IMR-90 (cell line): Measurements from ENCODE around the gene MINDY1.

ENCODE experiments used
- CTCF ChIP-seq: conservative IDR thresholded peaks from 2 replicates; pipeline ENCODE4 v1.5.1; 2012; ENCODE audit warnings: mild to moderate bottlenecking, low read depth, low read length, improper control_type of control experiment
- ELK1 ChIP-seq: fragments of 150-350 bp; IDR thresholded peaks from 2 replicates; pipeline ENCODE4 v1.6.1; 2016; ENCODE audit warnings: low read depth, mild to moderate bottlenecking, low read length, moderate library complexity, borderline replicate concordance
- FOS ChIP-seq: fragments of 150-350 bp; IDR thresholded peaks from 2 replicates; pipeline ENCODE4 v1.6.1; 2016; ENCODE audit warnings: low read depth, low read length
- MAFK ChIP-seq: IDR thresholded peaks from 2 replicates; pipeline ENCODE4 v1.6.1; 2012; ENCODE audit warnings: low read depth, low read length, improper control_type of control experiment
- MAZ ChIP-seq: IDR thresholded peaks from 2 replicates; pipeline ENCODE4 v1.6.1; 2012; ENCODE audit warnings: low read depth, mild to moderate bottlenecking, low read length, improper control_type of control experiment, moderate library complexity, borderline replicate concordance
- POLR2A ChIP-seq: IDR thresholded peaks from 2 replicates; pipeline ENCODE4 v1.6.1; 2012; ENCODE audit warnings: mild to moderate bottlenecking, low read depth, low read length
- RAD21 ChIP-seq: IDR thresholded peaks from 2 replicates; pipeline ENCODE4 v1.6.1; 2012; ENCODE audit warnings: low read length, improper control_type of control experiment
- SMC3 ChIP-seq: fragments of 150-350 bp; IDR thresholded peaks from 2 replicates; pipeline ENCODE4 v1.6.1; 2016; ENCODE audit warnings: low read depth, mild to moderate bottlenecking, antibody characterized with exemption, low read length, moderate library complexity
- USF2 ChIP-seq: fragments of 150-350 bp; IDR thresholded peaks from 2 replicates; pipeline ENCODE4 v1.6.1; 2017; ENCODE audit warnings: mild to moderate bottlenecking, antibody characterized with exemption, low read length, low read depth

- TF ChIP-seq CTCF, result no peak
- TF ChIP-seq USF2, result no peak
- no peak for TF ChIP-seq MAZ
- no peak for TF ChIP-seq ELK1
- no peak for TF ChIP-seq MAFK
- TF ChIP-seq SMC3, result no peak
- no peak for TF ChIP-seq FOS
- TF ChIP-seq RAD21, result no peak
- TF ChIP-seq POLR2A, result no peak
Measured at GRCh38 chr1:151054971-151055547, 48.4 kb upstream of the MINDY1 start.
